Measurements from ENCODE around the gene OR6N2. TPM values are rescaled to one million over a fixed set of nuclear protein-coding genes. Genes with fewer than 3 reads are reported as not detected.

The OR6N2 gene
- not detected in 2 replicates for total RNA-seq (2021)
- not detected for Bru-seq, nascent RNA
- BruChase-seq, experiment 1, labeled RNA remaining after a 2-hour chase: not detected
- BruChase-seq, experiment 2, labeled RNA remaining after a 6-hour chase: not detected
- long read RNA-seq: 0 reads

- no peak for DNase-seq (ENCODE audit: low spot score)
- Histone ChIP-seq H3K36me3 (ENCODE audit: insufficient read depth, low read length, poor library complexity, severe bottlenecking) (no peaks in the 10 kb centered on the region), H3K9me3 (ENCODE audit: low read depth, low read length, poor library complexity, severe bottlenecking) (no peaks in the 10 kb centered on the region), H3K27ac (ENCODE audit: low read depth, low read length, poor library complexity, severe bottlenecking) (no peak within 1 kb of the TSS), H3K27me3 (replicated peaks; ENCODE audit: insufficient read depth, low read depth, low read length, poor library complexity) (peaks cover 5% of the 10 kb centered on the region), H3K4me1 (ENCODE audit: insufficient read depth, low read length, poor library complexity, severe bottlenecking) (no peaks in the 10 kb centered on the region), H3K4me3 (ENCODE audit: low read depth, low read length, poor library complexity, severe bottlenecking) (no peak within 1 kb of the TSS)
- no peak for TF ChIP-seq CTCF (conservative IDR thresholded peaks at IDR 0.05; ENCODE audit: low read depth, low read length)
- ChIA-PET POLR2A (ENCODE audit: low non-redundant PET) (no interaction called here), CTCF (no interaction called here)
- BruUV-seq (replicated peaks): no TSS peak
- intact Hi-C loops (cut with micrococcal nuclease; ENCODE audit: unreplicated experiment): no loop called here
Observed at GRCh38 chr1:158781104-158781503, at the start of gene OR6N2. Gene OR6N2, minus strand, starts transcription at chr1:158781204. Its CDS starts 3,569 bp downstream, at chr1:158777635.

GRCh38 chr1:158830074-158830677 is 49.2 kb upstream of the OR6N2 start:
- Histone ChIP-seq H3K4me1 (ENCODE audit: insufficient read depth, low read length, poor library complexity, severe bottlenecking) (no peaks in the 10 kb centered on the region), H3K36me3 (ENCODE audit: insufficient read depth, low read length, poor library complexity, severe bottlenecking) (no peaks in the 10 kb centered on the region), H3K4me3 (ENCODE audit: low read depth, low read length, poor library complexity, severe bottlenecking) (no peak overlapping the region), H3K9me3 (ENCODE audit: low read depth, low read length, poor library complexity, severe bottlenecking) (no peaks in the 10 kb centered on the region), H3K27me3 (replicated peaks; ENCODE audit: insufficient read depth, low read depth, low read length, poor library complexity) (peaks cover 2% of the 10 kb centered on the region), H3K27ac (ENCODE audit: low read depth, low read length, poor library complexity, severe bottlenecking) (no peak overlapping the region)
- TF ChIP-seq EZH2 (IDR thresholded peaks at IDR 0.05; ENCODE audit: borderline replicate concordance, low read depth, low read length, poor library complexity, severe bottlenecking) (no peak), CTCF (conservative IDR thresholded peaks at IDR 0.05; ENCODE audit: low read depth, low read length) (no peak)
- DNase-seq (ENCODE audit: low spot score): no peak
- no TSS peak for BruUV-seq (replicated peaks)
- ChIA-PET CTCF (no interaction called here), POLR2A (ENCODE audit: low non-redundant PET) (no interaction called here)
- intact Hi-C loops (cut with micrococcal nuclease; ENCODE audit: unreplicated experiment): no loop called here

GRCh38 chr1:158821723-158822122 is 40.7 kb upstream of the OR6N2 start:
- BruUV-seq (replicated peaks): no TSS peak
- no peak overlapping the region for H3K4me3 ChIP-seq (ENCODE audit: low read depth, low read length, poor library complexity, severe bottlenecking)
- no peaks in the 10 kb centered on the region for H3K4me1 ChIP-seq (ENCODE audit: insufficient read depth, low read length, poor library complexity, severe bottlenecking)
- POLR2A ChIA-PET (ENCODE audit: low non-redundant PET): no interaction called here
- H3K9me3 ChIP-seq (ENCODE audit: low read depth, low read length, poor library complexity, severe bottlenecking): no peaks in the 10 kb centered on the region
- no peaks in the 10 kb centered on the region for H3K27me3 ChIP-seq (replicated peaks; ENCODE audit: insufficient read depth, low read depth, low read length, poor library complexity)
- DNase-seq (ENCODE audit: low spot score): no peak
- no peak for TF ChIP-seq EZH2 (IDR thresholded peaks at IDR 0.05; ENCODE audit: borderline replicate concordance, low read depth, low read length, poor library complexity, severe bottlenecking)
- no peak for TF ChIP-seq CTCF (conservative IDR thresholded peaks at IDR 0.05; ENCODE audit: low read depth, low read length)
- H3K36me3 ChIP-seq (ENCODE audit: insufficient read depth, low read length, poor library complexity, severe bottlenecking): no peaks in the 10 kb centered on the region
- intact Hi-C loops (cut with micrococcal nuclease; ENCODE audit: unreplicated experiment): no loop called here
- CTCF ChIA-PET: no interaction called here
- H3K27ac ChIP-seq (ENCODE audit: low read depth, low read length, poor library complexity, severe bottlenecking): no peak overlapping the region

Data from A673 (cell line).